ENCODE results near the gene PLD5.
"Not testable (repeated sequence)": the region's sequence is repeated elsewhere in the genome, so short reads cannot be mapped to it uniquely, and the experiment has no call there.

Gene PLD5

GRCh38 chr1:242212401-242212800, 312.1 kb downstream of the PLD5 start:
- H3K4me3 ChIP-seq (ENCODE audit: low read length) = no peak overlapping the region
- H3K9me3 ChIP-seq (ENCODE audit: control insufficient read depth, insufficient read depth, low read length) = no peaks in the 10 kb centered on the region
- H3K4me1 ChIP-seq (ENCODE audit: control insufficient read depth, low read length) = no peaks in the 10 kb centered on the region
- no peak for TF ChIP-seq EZH2phosphoT487 (IDR thresholded peaks at IDR 0.05; ENCODE audit: borderline replicate concordance, low read length)
- TF ChIP-seq, protein P1, sequence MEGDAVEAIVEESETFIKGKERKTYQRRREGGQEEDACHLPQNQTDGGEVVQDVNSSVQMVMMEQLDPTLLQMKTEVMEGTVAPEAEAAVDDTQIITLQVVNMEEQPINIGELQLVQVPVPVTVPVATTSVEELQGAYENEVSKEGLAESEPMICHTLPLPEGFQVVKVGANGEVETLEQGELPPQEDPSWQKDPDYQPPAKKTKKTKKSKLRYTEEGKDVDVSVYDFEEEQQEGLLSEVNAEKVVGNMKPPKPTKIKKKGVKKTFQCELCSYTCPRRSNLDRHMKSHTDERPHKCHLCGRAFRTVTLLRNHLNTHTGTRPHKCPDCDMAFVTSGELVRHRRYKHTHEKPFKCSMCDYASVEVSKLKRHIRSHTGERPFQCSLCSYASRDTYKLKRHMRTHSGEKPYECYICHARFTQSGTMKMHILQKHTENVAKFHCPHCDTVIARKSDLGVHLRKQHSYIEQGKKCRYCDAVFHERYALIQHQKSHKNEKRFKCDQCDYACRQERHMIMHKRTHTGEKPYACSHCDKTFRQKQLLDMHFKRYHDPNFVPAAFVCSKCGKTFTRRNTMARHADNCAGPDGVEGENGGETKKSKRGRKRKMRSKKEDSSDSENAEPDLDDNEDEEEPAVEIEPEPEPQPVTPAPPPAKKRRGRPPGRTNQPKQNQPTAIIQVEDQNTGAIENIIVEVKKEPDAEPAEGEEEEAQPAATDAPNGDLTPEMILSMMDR (IDR thresholded peaks at IDR 0.05; ENCODE audit: low read depth, low read length, poor library complexity, severe bottlenecking) = no peak
- no peaks in the 10 kb centered on the region for H3K9me2 ChIP-seq (replicated peaks; ENCODE audit: control insufficient read depth, low read length)
- H3K27ac ChIP-seq (ENCODE audit: low read depth, low read length) = no peak overlapping the region
- no peaks in the 10 kb centered on the region for H3K27me3 ChIP-seq (ENCODE audit: control insufficient read depth, low read length)
- no peak overlapping the region for H3K4me2 ChIP-seq (ENCODE audit: low read length)
- no peaks in the 10 kb centered on the region for H4K20me1 ChIP-seq (ENCODE audit: control insufficient read depth, insufficient read depth, low read depth, low read length)
- H3F3A ChIP-seq (ENCODE audit: control insufficient read depth, insufficient read depth) = no peaks in the 10 kb centered on the region
- H3K36me3 ChIP-seq (ENCODE audit: control insufficient read depth, low read length) = no peaks in the 10 kb centered on the region
- H3K79me2 ChIP-seq (ENCODE audit: control insufficient read depth, low read length) = no peaks in the 10 kb centered on the region

DNA sequence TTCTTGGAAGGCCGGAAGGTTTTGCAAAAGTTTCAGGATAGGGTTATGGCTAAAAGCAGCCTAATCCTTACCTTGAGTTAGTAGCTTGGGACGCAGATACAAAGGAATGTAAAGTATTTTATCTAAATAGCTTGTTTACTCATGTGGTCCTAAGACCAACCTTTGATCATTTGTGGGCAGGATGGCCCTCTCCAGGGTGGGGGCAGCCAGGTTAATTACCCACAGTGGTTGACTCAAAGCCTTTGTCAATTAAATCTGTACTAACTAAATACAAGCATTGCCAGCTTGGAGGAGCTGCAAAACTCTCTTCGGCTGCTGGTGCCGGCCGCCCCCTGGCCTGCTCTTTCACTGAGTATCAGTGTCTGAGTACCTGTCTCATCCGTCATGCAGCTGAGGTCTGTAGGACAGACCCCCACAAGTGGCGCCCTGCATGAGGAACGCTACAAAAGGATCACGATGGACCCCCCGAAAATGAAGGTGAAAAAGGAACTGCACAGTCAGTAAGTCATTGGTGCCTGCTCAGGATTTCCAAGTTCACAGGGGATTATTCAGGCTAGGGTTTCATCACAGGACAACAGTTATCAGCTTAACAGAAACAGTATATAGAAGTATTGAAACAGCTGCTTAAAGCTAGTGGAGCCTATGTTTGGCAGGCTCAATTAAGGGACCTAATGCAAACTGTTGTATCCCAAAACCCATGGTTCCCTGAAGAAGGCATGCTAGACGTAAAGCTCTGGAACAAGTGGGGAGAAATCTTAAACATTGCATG, 313.1 kb downstream of the PLD5 start:
- Histone ChIP-seq H3K79me2 (ENCODE audit: control insufficient read depth, low read length) (no peaks in the 10 kb centered on the region), H3K4me3 (ENCODE audit: low read length) (no peak overlapping the region), H3K4me1 (ENCODE audit: control insufficient read depth, low read length) (no peaks in the 10 kb centered on the region), H3K9me3 (ENCODE audit: control insufficient read depth, insufficient read depth, low read length) (no peaks in the 10 kb centered on the region), H3K9me2 (replicated peaks; ENCODE audit: control insufficient read depth, low read length) (no peaks in the 10 kb centered on the region), H3K27me3 (ENCODE audit: control insufficient read depth, low read length) (no peaks in the 10 kb centered on the region), H4K20me1 (ENCODE audit: control insufficient read depth, insufficient read depth, low read depth, low read length) (no peaks in the 10 kb centered on the region), H3K36me3 (ENCODE audit: control insufficient read depth, low read length) (no peaks in the 10 kb centered on the region), H3F3A (ENCODE audit: control insufficient read depth, insufficient read depth) (no peaks in the 10 kb centered on the region), H3K27ac (ENCODE audit: low read depth, low read length) (no peak overlapping the region), H3K4me2 (ENCODE audit: low read length) (no peak overlapping the region)
- TF ChIP-seq EZH2phosphoT487 (IDR thresholded peaks at IDR 0.05; ENCODE audit: borderline replicate concordance, low read length) = no peak

- not testable (repeated sequence) for H3K27ac ChIP-seq (ENCODE audit: low read depth, low read length); H3K27me3 ChIP-seq (ENCODE audit: control insufficient read depth, low read length); H3K4me1 ChIP-seq (ENCODE audit: control insufficient read depth, low read length); H4K20me1 ChIP-seq (ENCODE audit: control insufficient read depth, insufficient read depth, low read depth, low read length); H3K4me3 ChIP-seq (ENCODE audit: low read length); H3K36me3 ChIP-seq (ENCODE audit: control insufficient read depth, low read length); H3F3A ChIP-seq (ENCODE audit: control insufficient read depth, insufficient read depth); H3K9me3 ChIP-seq (ENCODE audit: control insufficient read depth, insufficient read depth, low read length); H3K9me2 ChIP-seq (replicated peaks; ENCODE audit: control insufficient read depth, low read length); H3K4me2 ChIP-seq (ENCODE audit: low read length); H3K79me2 ChIP-seq (ENCODE audit: control insufficient read depth, low read length)
Measured at GRCh38 chr1:242210316-242210715, 314.2 kb downstream of the PLD5 start.

DNA sequence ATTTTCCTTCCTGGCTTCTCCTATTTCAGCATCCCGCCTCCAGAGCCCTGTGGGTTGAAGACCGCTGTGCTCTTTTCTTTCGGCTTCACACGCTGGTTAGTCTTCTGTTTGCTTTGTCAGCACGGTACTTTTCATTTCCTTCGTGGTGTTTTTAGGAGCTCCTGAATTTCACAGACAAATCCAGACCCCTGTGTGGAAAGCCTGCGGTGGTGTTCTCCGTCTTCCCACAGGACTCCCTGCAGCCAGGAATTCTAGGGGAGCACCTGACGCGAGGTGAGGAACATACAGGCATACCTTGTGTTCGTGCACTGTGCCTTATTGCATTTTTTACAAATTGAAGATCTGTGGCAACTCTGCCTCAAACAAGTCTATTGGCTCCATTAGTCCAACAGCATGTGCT, 315.4 kb downstream of the PLD5 start:
- Histone ChIP-seq H3F3A (ENCODE audit: control insufficient read depth, insufficient read depth) (no peaks in the 10 kb centered on the region), H3K27me3 (ENCODE audit: control insufficient read depth, low read length) (no peaks in the 10 kb centered on the region), H3K27ac (ENCODE audit: low read depth, low read length) (no peak overlapping the region), H3K9me2 (replicated peaks; ENCODE audit: control insufficient read depth, low read length) (no peaks in the 10 kb centered on the region), H3K4me3 (ENCODE audit: low read length) (no peak overlapping the region), H3K4me2 (ENCODE audit: low read length) (no peak overlapping the region), H3K9me3 (ENCODE audit: control insufficient read depth, insufficient read depth, low read length) (no peaks in the 10 kb centered on the region), H3K79me2 (ENCODE audit: control insufficient read depth, low read length) (no peaks in the 10 kb centered on the region), H3K36me3 (ENCODE audit: control insufficient read depth, low read length) (no peaks in the 10 kb centered on the region), H4K20me1 (ENCODE audit: control insufficient read depth, insufficient read depth, low read depth, low read length) (no peaks in the 10 kb centered on the region), H3K4me1 (ENCODE audit: control insufficient read depth, low read length) (no peaks in the 10 kb centered on the region)
- TF ChIP-seq EZH2phosphoT487 (IDR thresholded peaks at IDR 0.05; ENCODE audit: borderline replicate concordance, low read length) = no peak
- TF ChIP-seq, protein P1 (IDR thresholded peaks at IDR 0.05; ENCODE audit: low read depth, low read length, poor library complexity, severe bottlenecking) = no peak

Measured in DOHH2 (cell line).